SU-DHL-6 (cell line): ENCODE results near the gene HOXA7.

ENCODE experiments used
- CTCF ChIP-seq: fragments of 200-600 bp; sonication (generic); IDR thresholded peaks from one replicate; pipeline ENCODE4 v1.5.1; 2017; ENCODE audit warnings: antibody characterized with exemption, mild to moderate bottlenecking, low read length, moderate library complexity; ENCODE audit not compliant: insufficient read depth, poor library complexity, severe bottlenecking
- EZH2phosphoT487 ChIP-seq: fragments of 200-600 bp; sonication (generic), shearing (Covaris generic); conservative IDR thresholded peaks from 2 replicates; pipeline ENCODE4 v1.6.1; 2018; ENCODE audit warnings: mild to moderate bottlenecking, antibody characterized with exemption, low read length, moderate library complexity, mixed read lengths

GRCh38 chr7:27106181-27106900 lies 50.1 kb downstream of the HOXA7 start:
- TF ChIP-seq CTCF (no peak), EZH2phosphoT487 (no peak)
